Liver (tissue), 3 donors: ENCODE data around the gene FAM43A.

Source experiments
- ATF3 ChIP-seq: IDR thresholded peaks from 2 replicates; pipeline ENCODE4 v1.6.1; 2016; ENCODE audit warnings: antibody characterized with exemption
- CTCF ChIP-seq: fragments of 150-350 bp; IDR thresholded peaks from 2 replicates; pipeline ENCODE4 v1.5.1; 2017; ENCODE audit warnings: improper control_type of control experiment, low read depth, low read length; ENCODE audit not compliant: missing input control
- GABPA ChIP-seq, 2 donors: IDR thresholded peaks in 1 of 2; conservative IDR thresholded peaks in 1 of 2; 2 replicates each; pipeline ENCODE4 v1.6.1; 2016; ENCODE audit warnings: antibody characterized with exemption in 2 of 2, mild to moderate bottlenecking in 1 of 2, moderate library complexity in 1 of 2
- MAX ChIP-seq: IDR thresholded peaks from 2 replicates; pipeline ENCODE4 v1.6.1; 2016; ENCODE audit warnings: antibody characterized with exemption
- NR2F2 ChIP-seq: IDR thresholded peaks from 2 replicates; pipeline ENCODE4 v1.6.1; 2016; ENCODE audit warnings: antibody characterized with exemption
- RAD21 ChIP-seq, 2 donors: IDR thresholded peaks; 2 replicates each; pipeline ENCODE4 v1.6.1; 2016; ENCODE audit warnings: antibody characterized with exemption in 2 of 2, mild to moderate bottlenecking in 2 of 2
- RXRA ChIP-seq, 2 donors: IDR thresholded peaks; 2 replicates each; pipeline ENCODE4 v1.6.1; 2017 to 2018; ENCODE audit warnings: antibody characterized with exemption in 2 of 2, mild to moderate bottlenecking in 1 of 2
- SP1 ChIP-seq: IDR thresholded peaks from 2 replicates; pipeline ENCODE4 v1.6.1; 2018; ENCODE audit warnings: antibody characterized with exemption, mild to moderate bottlenecking
- TAF1 ChIP-seq: conservative IDR thresholded peaks from 2 replicates; pipeline ENCODE4 v1.6.1; 2016; ENCODE audit warnings: antibody characterized with exemption, mild to moderate bottlenecking
- TF ChIP-seq, protein P1 (sequence below): IDR thresholded peaks from 2 replicates; pipeline ENCODE4 v1.6.1; 2016; ENCODE audit warnings: antibody characterized with exemption
- TF ChIP-seq, protein P2 (sequence below): IDR thresholded peaks from 2 replicates; pipeline ENCODE4 v1.6.1; 2016; ENCODE audit warnings: antibody characterized with exemption, mild to moderate bottlenecking
- donor health status: healthy.
- donor health status: healthy.

- TF ChIP-seq CTCF (no peak), MAX (no peak), SP1 (no peak), TAF1 (no peak), RXRA (IDR thresholded peaks at IDR 0.05) (no peak), RAD21 (IDR thresholded peaks at IDR 0.05) (no peak), ATF3 (no peak), NR2F2 (no peak), GABPA (IDR thresholded peaks at IDR 0.05 in 1 of 2, conservative IDR thresholded peaks at IDR 0.05 in 1 of 2) (no peak)
- TF ChIP-seq, protein P1, sequence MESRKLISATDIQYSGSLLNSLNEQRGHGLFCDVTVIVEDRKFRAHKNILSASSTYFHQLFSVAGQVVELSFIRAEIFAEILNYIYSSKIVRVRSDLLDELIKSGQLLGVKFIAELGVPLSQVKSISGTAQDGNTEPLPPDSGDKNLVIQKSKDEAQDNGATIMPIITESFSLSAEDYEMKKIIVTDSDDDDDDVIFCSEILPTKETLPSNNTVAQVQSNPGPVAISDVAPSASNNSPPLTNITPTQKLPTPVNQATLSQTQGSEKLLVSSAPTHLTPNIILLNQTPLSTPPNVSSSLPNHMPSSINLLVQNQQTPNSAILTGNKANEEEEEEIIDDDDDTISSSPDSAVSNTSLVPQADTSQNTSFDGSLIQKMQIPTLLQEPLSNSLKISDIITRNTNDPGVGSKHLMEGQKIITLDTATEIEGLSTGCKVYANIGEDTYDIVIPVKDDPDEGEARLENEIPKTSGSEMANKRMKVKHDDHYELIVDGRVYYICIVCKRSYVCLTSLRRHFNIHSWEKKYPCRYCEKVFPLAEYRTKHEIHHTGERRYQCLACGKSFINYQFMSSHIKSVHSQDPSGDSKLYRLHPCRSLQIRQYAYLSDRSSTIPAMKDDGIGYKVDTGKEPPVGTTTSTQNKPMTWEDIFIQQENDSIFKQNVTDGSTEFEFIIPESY, result no peak
- TF ChIP-seq, protein P2, sequence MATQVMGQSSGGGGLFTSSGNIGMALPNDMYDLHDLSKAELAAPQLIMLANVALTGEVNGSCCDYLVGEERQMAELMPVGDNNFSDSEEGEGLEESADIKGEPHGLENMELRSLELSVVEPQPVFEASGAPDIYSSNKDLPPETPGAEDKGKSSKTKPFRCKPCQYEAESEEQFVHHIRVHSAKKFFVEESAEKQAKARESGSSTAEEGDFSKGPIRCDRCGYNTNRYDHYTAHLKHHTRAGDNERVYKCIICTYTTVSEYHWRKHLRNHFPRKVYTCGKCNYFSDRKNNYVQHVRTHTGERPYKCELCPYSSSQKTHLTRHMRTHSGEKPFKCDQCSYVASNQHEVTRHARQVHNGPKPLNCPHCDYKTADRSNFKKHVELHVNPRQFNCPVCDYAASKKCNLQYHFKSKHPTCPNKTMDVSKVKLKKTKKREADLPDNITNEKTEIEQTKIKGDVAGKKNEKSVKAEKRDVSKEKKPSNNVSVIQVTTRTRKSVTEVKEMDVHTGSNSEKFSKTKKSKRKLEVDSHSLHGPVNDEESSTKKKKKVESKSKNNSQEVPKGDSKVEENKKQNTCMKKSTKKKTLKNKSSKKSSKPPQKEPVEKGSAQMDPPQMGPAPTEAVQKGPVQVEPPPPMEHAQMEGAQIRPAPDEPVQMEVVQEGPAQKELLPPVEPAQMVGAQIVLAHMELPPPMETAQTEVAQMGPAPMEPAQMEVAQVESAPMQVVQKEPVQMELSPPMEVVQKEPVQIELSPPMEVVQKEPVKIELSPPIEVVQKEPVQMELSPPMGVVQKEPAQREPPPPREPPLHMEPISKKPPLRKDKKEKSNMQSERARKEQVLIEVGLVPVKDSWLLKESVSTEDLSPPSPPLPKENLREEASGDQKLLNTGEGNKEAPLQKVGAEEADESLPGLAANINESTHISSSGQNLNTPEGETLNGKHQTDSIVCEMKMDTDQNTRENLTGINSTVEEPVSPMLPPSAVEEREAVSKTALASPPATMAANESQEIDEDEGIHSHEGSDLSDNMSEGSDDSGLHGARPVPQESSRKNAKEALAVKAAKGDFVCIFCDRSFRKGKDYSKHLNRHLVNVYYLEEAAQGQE, result no peak
Measured at GRCh38 chr3:194696702-194697101, 11.0 kb downstream of the FAM43A start.
